GM21390 (cell line): ENCODE data around the gene NFIX.

Source experiments
- ATAC-seq: cut with Tn5 transposase; IDR thresholded peaks from one replicate; pipeline ENCODE4 v1.9.1; 2021; ENCODE audit not compliant: unreplicated experiment

The NFIX gene

GRCh38 chr19:13120031-13120430, 124.8 kb downstream of the NFIX start:
- no peak for ATAC-seq

GRCh38 chr19:13120817-13121216, 125.5 kb downstream of the NFIX start:
- no peak for ATAC-seq

GRCh38 chr19:13121551-13122274, 126.4 kb downstream of the NFIX start:
- ATAC-seq, result no peak

GRCh38 chr19:13122275-13122878, 127.1 kb downstream of the NFIX start:
- no peak for ATAC-seq

- ATAC-seq, result no peak
Observed at GRCh38 chr19:13122980-13123957, 128.0 kb downstream of the NFIX start.

GRCh38 chr19:13127051-13127450, 131.8 kb downstream of the NFIX start:
- ATAC-seq, result no peak

GRCh38 chr19:13127811-13128575, 132.7 kb downstream of the NFIX start:
- ATAC-seq, result no peak

GRCh38 chr19:13128583-13128982, 133.3 kb downstream of the NFIX start:
- no peak for ATAC-seq

- no peak for ATAC-seq
Observed at GRCh38 chr19:13129384-13129783, 134.1 kb downstream of the NFIX start.

- no peak for ATAC-seq
Observed at GRCh38 chr19:13130886-13131490, 135.7 kb downstream of the NFIX start.

GRCh38 chr19:13132471-13133180, 137.4 kb downstream of the NFIX start:
- no peak for ATAC-seq

GRCh38 chr19:13133241-13133870, 138.1 kb downstream of the NFIX start:
- ATAC-seq, result no peak

- no peak for ATAC-seq
Observed at GRCh38 chr19:13134626-13135025, 139.4 kb downstream of the NFIX start.

GRCh38 chr19:13135068-13136062, 140.1 kb downstream of the NFIX start:
- ATAC-seq, result no peak

GRCh38 chr19:13137290-13137794, 142.1 kb downstream of the NFIX start:
- ATAC-seq, result no peak

GRCh38 chr19:13138171-13138915, 143.1 kb downstream of the NFIX start:
- ATAC-seq, result no peak

- no peak for ATAC-seq
Observed at GRCh38 chr19:13138916-13139198, 143.6 kb downstream of the NFIX start.
